ENCODE data around the gene PRKAR1B.

GRCh38 chr7:680411-681127 is 46.5 kb downstream of the PRKAR1B start:
- no peak for TF ChIP-seq CTCF (IDR thresholded peaks at IDR 0.05)
- TF ChIP-seq POLR2AphosphoS5 (IDR thresholded peaks at IDR 0.05; ENCODE audit: low read depth, low read length): no peak
- no peak for TF ChIP-seq SIN3A (IDR thresholded peaks at IDR 0.05; ENCODE audit: borderline replicate concordance, insufficient read depth, low read depth, low read length)
- TF ChIP-seq REST (IDR thresholded peaks at IDR 0.05; ENCODE audit: insufficient read depth in 1 of 2, low read depth in 2 of 2, low read length in 1 of 2): no peak
- TF ChIP-seq TCF7L2 (IDR thresholded peaks at IDR 0.05; ENCODE audit: low read depth, low read length): no peak
